DOHH2 (cell line): Measurements from ENCODE around the gene SMYD1.

Experiments
- H3F3A ChIP-seq: fragments of 200-600 bp; sonication (generic), shearing (Covaris generic); 2 replicates; pipeline ENCODE4 v1.6.0; 2016; ENCODE audit warnings: antibody characterized with exemption, mild to moderate bottlenecking; ENCODE audit not compliant: control insufficient read depth, insufficient read depth
- H3K27ac ChIP-seq: fragments of 200-600 bp; sonication (generic); 2 replicates; pipeline ENCODE4 v1.5.1; 2014; ENCODE audit warnings: low read depth, mild to moderate bottlenecking, low read length, moderate library complexity
- H3K27me3 ChIP-seq: fragments of 200-600 bp; sonication (generic); 2 replicates; pipeline ENCODE4 v1.6.1; 2014; ENCODE audit warnings: mild to moderate bottlenecking, low read length, mixed read lengths; ENCODE audit not compliant: control insufficient read depth
- H3K36me3 ChIP-seq: fragments of 200-600 bp; sonication (generic); 2 replicates; pipeline ENCODE4 v1.6.1; 2014; ENCODE audit warnings: mild to moderate bottlenecking, low read length, moderate library complexity, mixed read lengths; ENCODE audit not compliant: control insufficient read depth
- H3K4me1 ChIP-seq: fragments of 200-600 bp; sonication (generic); 2 replicates; pipeline ENCODE4 v1.6.1; 2014; ENCODE audit warnings: mild to moderate bottlenecking, low read length, mixed read lengths; ENCODE audit not compliant: control insufficient read depth
- H3K4me2 ChIP-seq: fragments of 200-600 bp; sonication (generic); 2 replicates; pipeline ENCODE4 v1.6.0; 2014; ENCODE audit warnings: mild to moderate bottlenecking, low read length, moderate library complexity
- H3K4me3 ChIP-seq: fragments of 200-600 bp; sonication (generic); 2 replicates; pipeline ENCODE4 v1.5.1; 2014; ENCODE audit warnings: mild to moderate bottlenecking, low read length, mixed read lengths
- H3K79me2 ChIP-seq: fragments of 200-600 bp; sonication (generic); 2 replicates; pipeline ENCODE4 v1.6.1; 2014; ENCODE audit warnings: mild to moderate bottlenecking, low read length, mixed read lengths; ENCODE audit not compliant: control insufficient read depth
- H3K9me2 ChIP-seq: fragments of 200-600 bp; sonication (generic); replicated peaks from 2 replicates; pipeline ENCODE4 v1.6.1; 2014; ENCODE audit warnings: mild to moderate bottlenecking, low read length, mixed read lengths; ENCODE audit not compliant: control insufficient read depth
- H3K9me3 ChIP-seq: fragments of 200-600 bp; sonication (generic); 2 replicates; pipeline ENCODE4 v1.6.1; 2014; ENCODE audit warnings: antibody characterized with exemption, low read length, mixed read lengths; ENCODE audit not compliant: control insufficient read depth, insufficient read depth
- H4K20me1 ChIP-seq: fragments of 200-600 bp; sonication (generic); 2 replicates; pipeline ENCODE4 v1.6.0; 2014; ENCODE audit warnings: low read depth, mild to moderate bottlenecking, antibody characterized with exemption, low read length, moderate library complexity; ENCODE audit not compliant: control insufficient read depth, insufficient read depth
- CTCF ChIP-seq: fragments of 200-600 bp; sonication (generic); IDR thresholded peaks from one replicate; pipeline ENCODE4 v1.5.1; 2014; ENCODE audit warnings: antibody characterized with exemption, mild to moderate bottlenecking, low read depth, low read length; ENCODE audit not compliant: poor library complexity, severe bottlenecking
- EZH2phosphoT487 ChIP-seq: fragments of 200-600 bp; sonication (generic); IDR thresholded peaks from 2 replicates; pipeline ENCODE4 v1.6.1; 2017; ENCODE audit warnings: borderline replicate concordance, mild to moderate bottlenecking, antibody characterized with exemption, low read length, moderate library complexity, mixed read lengths

The SMYD1 gene

GRCh38 chr2:88108796-88109195, 41.2 kb downstream of the SMYD1 start:
- H3K27me3 ChIP-seq, result peaks cover 3% of the 10 kb centered on the region; the same call in 1 of the 2 replicates
- no peak overlapping the region for H3K4me3 ChIP-seq
- no peaks in the 10 kb centered on the region for H3F3A ChIP-seq
- H4K20me1 ChIP-seq, result no peaks in the 10 kb centered on the region
- H3K4me2 ChIP-seq, result no peak overlapping the region
- H3K27ac ChIP-seq, result no peak overlapping the region
- no peaks in the 10 kb centered on the region for H3K9me3 ChIP-seq
- H3K9me2 ChIP-seq, result no peaks in the 10 kb centered on the region
- H3K36me3 ChIP-seq, result no peaks in the 10 kb centered on the region
- peaks cover 5% of the 10 kb centered on the region; the same call in 1 of the 2 replicates for H3K4me1 ChIP-seq
- no peaks in the 10 kb centered on the region for H3K79me2 ChIP-seq
- TF ChIP-seq EZH2phosphoT487 (no peak), CTCF (no peak)

- Histone ChIP-seq H4K20me1 (no peaks in the 10 kb centered on the region), H3K27ac (no peak overlapping the region), H3K36me3 (no peaks in the 10 kb centered on the region), H3K4me3 (no peak overlapping the region), H3K4me1 (peaks cover 5% of the 10 kb centered on the region; the same call in 1 of the 2 replicates), H3K27me3 (0 out of 2 replicates have a peak, but pooled peaks cover 3% of the 10 kb centered on the region), H3K4me2 (no peak overlapping the region), H3F3A (no peaks in the 10 kb centered on the region), H3K9me3 (no peaks in the 10 kb centered on the region), H3K79me2 (no peaks in the 10 kb centered on the region), H3K9me2 (no peaks in the 10 kb centered on the region)
- no peak for TF ChIP-seq EZH2phosphoT487
- no peak for TF ChIP-seq CTCF
Observed at GRCh38 chr2:88110830-88111229, 43.2 kb downstream of the SMYD1 start.

GRCh38 chr2:88113069-88113468, 45.4 kb downstream of the SMYD1 start:
- no peak for TF ChIP-seq EZH2phosphoT487
- no peak for TF ChIP-seq CTCF
- Histone ChIP-seq H3K27ac (no peak overlapping the region), H3K4me3 (no peak overlapping the region)

GRCh38 chr2:88114889-88115288, 47.3 kb downstream of the SMYD1 start:
- H3K27ac ChIP-seq, result no peak overlapping the region
- peaks cover 5% of the 10 kb centered on the region; the same call in 1 of the 2 replicates for H3K4me1 ChIP-seq
- H3K79me2 ChIP-seq, result no peaks in the 10 kb centered on the region
- no peaks in the 10 kb centered on the region for H3K36me3 ChIP-seq
- H3K4me2 ChIP-seq, result no peak overlapping the region
- TF ChIP-seq CTCF, result no peak
- no peaks in the 10 kb centered on the region for H3K9me3 ChIP-seq
- no peaks in the 10 kb centered on the region for H3F3A ChIP-seq
- no peaks in the 10 kb centered on the region for H3K9me2 ChIP-seq
- H4K20me1 ChIP-seq, result no peaks in the 10 kb centered on the region
- no peak overlapping the region for H3K4me3 ChIP-seq
- peaks cover 9% of the 10 kb centered on the region; the same call in 1 of the 2 replicates for H3K27me3 ChIP-seq

More at GRCh38 chr2:88113069-88113468, 45.4 kb downstream of the SMYD1 start:
- Histone ChIP-seq H3K9me2 (no peaks in the 10 kb centered on the region), H3K79me2 (no peaks in the 10 kb centered on the region), H3K9me3 (no peaks in the 10 kb centered on the region), H3F3A (no peaks in the 10 kb centered on the region), H3K27me3 (0 out of 2 replicates have a peak, but pooled peaks cover 3% of the 10 kb centered on the region), H3K4me2 (no peak overlapping the region), H3K36me3 (no peaks in the 10 kb centered on the region), H3K4me1 (peaks cover 5% of the 10 kb centered on the region; the same call in 1 of the 2 replicates), H4K20me1 (no peaks in the 10 kb centered on the region)
